NCI-H446 (cell line): Measurements from ENCODE around the gene CX3CL1.
"Not testable (repeated sequence)": the region's sequence is repeated elsewhere in the genome, so short reads cannot be mapped to it uniquely, and the experiment has no call there.

Experiments
- DNase-seq, 2 experiments: peaks; one replicate each; lab custom pipeline; 2025; lab: John Stamatoyannopoulos, UW

The CX3CL1 gene

GRCh38 chr16:57357330-57358085 is 14.8 kb upstream of the CX3CL1 start:
- DNase-seq = no peak

GRCh38 chr16:57358086-57358420 is 14.2 kb upstream of the CX3CL1 start:
- DNase-seq = no peak

GRCh38 chr16:57358527-57359095 is 13.7 kb upstream of the CX3CL1 start, which contains the start of gene CCL22:
TSS of gene CCL22 (plus strand) at chr16:57358783. CDS start at chr16:57358817, 34 bp downstream.
- no peak for DNase-seq

- DNase-seq = no peak
Measured at GRCh38 chr16:57360321-57360935, 11.9 kb upstream of the CX3CL1 start.

GRCh38 chr16:57361404-57361803 is 10.9 kb upstream of the CX3CL1 start:
- no peak for DNase-seq

- no peak for DNase-seq
Measured at GRCh38 chr16:57364143-57364542, 8.1 kb upstream of the CX3CL1 start.

GRCh38 chr16:57366544-57367040 is 5.7 kb upstream of the CX3CL1 start:
- DNase-seq = no peak

GRCh38 chr16:57367116-57367752 is 5.1 kb upstream of the CX3CL1 start:
- DNase-seq = no peak

- no peak for DNase-seq
Measured at GRCh38 chr16:57371494-57372371, 557 bp upstream of the CX3CL1 start.

- DNase-seq = no peak
Measured at GRCh38 chr16:57373117-57373947, 1.0 kb downstream of the CX3CL1 start.

GRCh38 chr16:57374067-57374534 is 1.8 kb downstream of the CX3CL1 start:
- no peak for DNase-seq

GRCh38 chr16:57374925-57375465 is 2.7 kb downstream of the CX3CL1 start:
- not testable (repeated sequence) for DNase-seq

GRCh38 chr16:57376313-57376818 is 4.1 kb downstream of the CX3CL1 start:
- DNase-seq = no peak

- DNase-seq = no peak
Measured at GRCh38 chr16:57377080-57377841, 5.0 kb downstream of the CX3CL1 start.

GRCh38 chr16:57379579-57379978 is 7.3 kb downstream of the CX3CL1 start:
- no peak for DNase-seq

GRCh38 chr16:57380671-57381462 is 8.6 kb downstream of the CX3CL1 start:
- no peak for DNase-seq

GRCh38 chr16:57381791-57382534 is 9.7 kb downstream of the CX3CL1 start:
- no peak for DNase-seq
